Vagina (tissue), 2 donors: Measurements from ENCODE around the gene STIMATE. TPM values are rescaled to one million over a fixed set of nuclear protein-coding genes. Genes with fewer than 3 reads are reported as not detected.

Source experiments
- DNase-seq, 2 donors: peaks; one replicate each; pipeline ENCODE4 v3.0.0-alpha.2; 2017; ENCODE audit errors: extremely low spot score in 2 of 2
- H3K27ac ChIP-seq: fragments of 200-600 bp; sonication (generic); one replicate; pipeline ENCODE4 v1.5.1; 2019
- H3K27me3 ChIP-seq: fragments of 200-600 bp; sonication (generic); one replicate; pipeline ENCODE4 v1.5.1; 2019
- H3K36me3 ChIP-seq, 2 donors: fragments of 200-600 bp; sonication (generic); one replicate each; pipeline ENCODE4 v1.5.1; 2017 to 2019
- H3K4me1 ChIP-seq: fragments of 200-600 bp; sonication (generic); one replicate; pipeline ENCODE4 v1.5.1; 2019
- H3K4me3 ChIP-seq, 2 donors: fragments of 200-600 bp; sonication (generic); 1 replicate in 1 of 2; 2 replicates in 1 of 2; pipeline ENCODE4 v1.5.1; 2016 to 2019
- H3K9me3 ChIP-seq: fragments of 200-600 bp; sonication (generic); one replicate; pipeline ENCODE4 v1.5.1; 2019
- CTCF ChIP-seq, 3 experiments: fragments of 450-650 bp in 2 of 3; fragments of 200-600 bp in 1 of 3; sonication (generic) in 1 of 3; IDR thresholded peaks; one replicate each; pipeline ENCODE4 v1.5.1; 2017 to 2019; ENCODE audit warnings: antibody characterized with exemption in 3 of 3, mild to moderate bottlenecking in 2 of 3, moderate library complexity in 2 of 3
- POLR2A ChIP-seq, 2 donors: fragments of 450-650 bp; IDR thresholded peaks; one replicate each; pipeline ENCODE4 v1.6.1; 2017; ENCODE audit warnings: antibody characterized with exemption in 2 of 2, mild to moderate bottlenecking in 2 of 2, moderate library complexity in 2 of 2
- POLR2AphosphoS5 ChIP-seq, 2 donors: sonication (generic); formaldehyde crosslinking; IDR thresholded peaks; one replicate each; pipeline ENCODE4 v1.9.0; 2017; ENCODE audit warnings: antibody characterized with exemption in 2 of 2, mild to moderate bottlenecking in 2 of 2, low read depth in 1 of 2; ENCODE audit not compliant: insufficient read depth in 1 of 2
- intact Hi-C: fragments of 100-400 bp; cut with DNase I; formaldehyde crosslinking; loops from one replicate; pipeline ENCODE4 v1.15.1; 2023
- total RNA-seq: library from RNA; depleted of rRNA; stranded (reverse); fragments of >200 nt; gene quantifications from one replicate; pipeline ENCODE4 v1.2.3, GENCODE V29; 2016

Gene STIMATE
- total RNA-seq, 1 donor from 2014 or later: 12.5 TPM

DNA sequence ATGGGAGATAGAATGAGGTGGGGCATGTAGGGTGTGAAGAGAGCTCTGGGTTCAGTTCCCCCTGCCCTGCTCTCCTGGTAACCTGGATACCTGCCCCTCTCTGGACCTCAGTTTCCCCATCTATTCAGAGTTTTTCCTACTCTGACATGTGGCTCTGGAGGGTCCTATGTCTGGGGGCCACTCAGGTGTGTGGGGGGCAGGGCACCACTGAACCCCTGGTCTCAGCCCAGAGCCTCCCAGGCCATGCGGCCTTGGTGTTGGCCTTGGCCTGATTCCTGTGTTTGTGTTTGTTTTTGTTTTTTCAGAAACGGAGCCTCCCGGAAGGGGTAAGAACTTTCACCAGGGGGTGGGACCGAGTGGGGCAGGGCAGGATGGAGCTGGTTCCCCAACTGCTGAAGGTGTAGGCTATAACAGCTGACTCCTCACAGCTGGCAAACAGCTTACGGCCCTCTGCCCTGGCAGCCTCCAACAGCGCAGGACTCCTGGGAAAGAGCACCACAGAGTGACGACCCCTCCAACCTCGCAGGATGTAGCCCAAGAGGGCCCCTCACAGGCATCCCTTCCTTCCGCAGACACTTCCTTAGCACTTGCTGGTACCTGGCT lies 101.9 kb downstream of the STIMATE start:
- Histone ChIP-seq H3K27me3 (no peaks in the 10 kb centered on the region), H3K4me3 (no peak overlapping the region), H3K9me3 (no peaks in the 10 kb centered on the region), H3K36me3 (no peaks in the 10 kb centered on the region), H3K27ac (no peak overlapping the region), H3K4me1 (no peaks in the 10 kb centered on the region)
- no peak for DNase-seq
- TF ChIP-seq CTCF (IDR thresholded peaks at IDR 0.05) (no peak), POLR2A (IDR thresholded peaks at IDR 0.05) (no peak), POLR2AphosphoS5 (IDR thresholded peaks at IDR 0.05; ENCODE audit: insufficient read depth in 1 of 2, low read depth in 1 of 2) (no peak)
- intact Hi-C loops: no loop called here

DNA sequence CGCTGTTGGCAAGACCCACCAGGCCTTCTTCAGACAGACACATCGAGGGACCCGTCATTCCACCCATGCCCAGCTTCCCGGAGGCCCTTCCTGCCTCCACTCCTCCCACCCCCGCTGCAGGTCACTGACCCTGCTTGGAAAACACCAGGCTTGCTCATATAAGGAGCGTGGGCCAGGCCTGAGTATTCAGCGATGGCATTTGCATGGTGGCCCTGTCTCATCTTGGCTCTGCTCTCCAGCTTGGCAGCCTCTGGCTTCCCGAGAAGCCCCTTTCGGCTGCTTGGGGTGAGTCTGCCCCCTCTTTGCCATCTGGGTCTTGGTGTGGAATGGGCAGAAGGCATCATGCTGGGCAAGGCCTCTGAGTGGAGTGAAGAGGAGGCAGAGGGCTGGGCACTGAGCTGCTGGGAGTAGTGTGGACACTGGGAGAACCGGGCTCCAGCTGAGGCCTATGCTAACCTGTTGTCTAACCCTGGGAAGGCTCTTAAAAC lies 102.7 kb downstream of the STIMATE start, which contains the start of gene ITIH3:
Gene ITIH3 (plus strand): TSS at position 185 of the 488 bp plus-strand sequence. CDS start 8 bp downstream, at position 193.
- DNase-seq: no peak
- no peaks in the 10 kb centered on the region for H3K9me3 ChIP-seq
- H3K4me1 ChIP-seq: no peaks in the 10 kb centered on the region
- no peak for TF ChIP-seq POLR2A (IDR thresholded peaks at IDR 0.05)
- TF ChIP-seq POLR2AphosphoS5 (IDR thresholded peaks at IDR 0.05; ENCODE audit: insufficient read depth in 1 of 2, low read depth in 1 of 2): no peak
- no peak for TF ChIP-seq CTCF (IDR thresholded peaks at IDR 0.05)
- no peaks in the 10 kb centered on the region for H3K36me3 ChIP-seq
- no peaks in the 10 kb centered on the region for H3K27me3 ChIP-seq
- intact Hi-C loops: no loop called here
- no peak within 1 kb of the TSS for H3K4me3 ChIP-seq
- H3K27ac ChIP-seq: no peak within 1 kb of the TSS

DNA sequence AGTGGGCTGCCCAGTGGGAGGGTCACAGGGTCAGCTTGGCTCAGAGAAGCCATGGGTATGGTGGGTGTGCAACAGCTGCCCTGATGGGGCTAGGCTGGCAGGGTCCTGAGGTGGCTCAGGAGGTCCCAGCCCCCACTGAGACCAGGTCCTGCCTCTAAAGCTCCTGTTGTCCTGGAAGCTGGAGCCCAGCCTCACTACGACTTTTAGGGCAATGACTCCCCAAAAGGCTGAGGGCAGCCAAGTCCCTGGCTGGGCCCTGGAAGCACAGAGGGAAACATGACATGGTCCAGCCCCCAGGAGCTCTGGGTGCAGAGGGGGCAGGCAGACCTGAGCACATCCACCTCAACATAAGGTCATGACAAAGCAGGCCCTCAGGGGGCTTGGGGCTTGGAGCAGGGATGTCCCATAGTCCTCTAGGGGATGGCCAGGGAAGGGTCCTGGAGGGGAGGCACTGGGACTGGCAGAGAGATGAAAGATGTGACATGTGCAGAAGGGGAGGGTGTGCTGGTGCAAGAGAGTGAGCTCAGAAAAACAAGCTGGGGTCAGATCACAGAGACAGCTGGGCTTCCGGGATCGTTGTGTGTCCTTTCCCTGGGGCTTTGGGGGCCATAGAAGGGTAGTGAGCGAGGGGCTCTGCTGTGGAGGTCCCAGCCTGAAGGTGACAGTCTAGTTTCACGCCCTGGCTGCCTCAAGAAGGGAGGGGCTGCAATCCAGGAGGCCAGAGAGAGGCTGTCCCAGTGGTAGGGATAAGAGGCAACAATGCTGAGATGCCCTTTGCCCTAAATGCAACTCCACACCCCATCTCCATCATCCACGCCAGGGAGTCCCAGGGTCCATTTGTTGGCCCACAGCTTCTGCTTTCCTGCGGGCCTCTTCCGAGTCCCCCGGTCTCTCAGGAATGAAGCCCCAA lies 103.4 kb downstream of the STIMATE start:
- H3K27me3 ChIP-seq: no peaks in the 10 kb centered on the region
- no peak for DNase-seq
- H3K4me3 ChIP-seq: no peak overlapping the region
- no peak overlapping the region for H3K27ac ChIP-seq
- intact Hi-C loops: no loop called here
- H3K36me3 ChIP-seq: no peaks in the 10 kb centered on the region
- H3K9me3 ChIP-seq: no peaks in the 10 kb centered on the region
- TF ChIP-seq POLR2AphosphoS5 (IDR thresholded peaks at IDR 0.05; ENCODE audit: insufficient read depth in 1 of 2, low read depth in 1 of 2): no peak
- H3K4me1 ChIP-seq: no peaks in the 10 kb centered on the region

GRCh38 chr3:52792961-52793695 lies 104.2 kb downstream of the STIMATE start:
- H3K9me3 ChIP-seq: no peaks in the 10 kb centered on the region
- intact Hi-C loops: no loop called here
- no peaks in the 10 kb centered on the region for H3K36me3 ChIP-seq
- no peak overlapping the region for H3K4me3 ChIP-seq
- peaks cover 3% of the 10 kb centered on the region for H3K4me1 ChIP-seq
- DNase-seq: no peak
- H3K27me3 ChIP-seq: no peaks in the 10 kb centered on the region
- TF ChIP-seq CTCF (IDR thresholded peaks at IDR 0.05) (no peak), POLR2A (IDR thresholded peaks at IDR 0.05) (no peak), POLR2AphosphoS5 (IDR thresholded peaks at IDR 0.05; ENCODE audit: insufficient read depth in 1 of 2, low read depth in 1 of 2) (no peak)
- H3K27ac ChIP-seq: no peak overlapping the region

DNA sequence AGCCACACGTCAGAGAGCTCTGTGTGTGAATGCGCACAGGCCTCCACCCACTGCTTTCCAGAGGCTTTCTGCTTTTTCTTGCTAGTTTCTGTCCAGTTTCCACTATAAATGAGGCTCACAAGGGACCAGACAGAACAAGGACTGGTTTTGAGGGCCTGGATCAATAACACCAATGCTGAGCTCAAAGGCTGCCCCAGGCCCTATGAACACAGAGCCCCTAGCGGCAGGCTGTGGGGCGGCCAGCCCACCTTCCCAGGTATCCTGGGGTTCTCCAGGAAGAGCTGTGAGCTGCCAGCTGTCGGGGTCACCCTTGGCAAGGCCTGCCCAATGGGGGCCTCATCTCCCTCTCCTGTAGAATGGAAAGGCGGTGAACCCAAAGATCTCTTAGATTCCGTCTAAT lies 104.9 kb downstream of the STIMATE start:
- Histone ChIP-seq H3K9me3 (no peaks in the 10 kb centered on the region), H3K27me3 (no peaks in the 10 kb centered on the region), H3K27ac (no peak overlapping the region), H3K4me3 (no peak overlapping the region), H3K4me1 (peaks cover 10% of the 10 kb centered on the region), H3K36me3 (no peaks in the 10 kb centered on the region)
- no peak for TF ChIP-seq POLR2AphosphoS5 (IDR thresholded peaks at IDR 0.05; ENCODE audit: insufficient read depth in 1 of 2, low read depth in 1 of 2)
- TF ChIP-seq POLR2A (IDR thresholded peaks at IDR 0.05): no peak
- no peak for TF ChIP-seq CTCF (IDR thresholded peaks at IDR 0.05)
- intact Hi-C loops: no loop called here
- DNase-seq: no peak
